Aorta (tissue), 5 donors: ENCODE data around the gene TP73. TPM values are rescaled to one million over a fixed set of nuclear protein-coding genes. Genes with fewer than 3 reads are reported as not detected.

Source experiments
- ATAC-seq: fragments of 200-7000 bp; cut with Tn5 transposase; one replicate; pipeline ENCODE4 v1.9.1; 2022; ENCODE audit warnings: moderate library complexity; ENCODE audit not compliant: low FRiP score
- DNase-seq, 2 donors: peaks; one replicate each; pipeline ENCODE4 v3.0.0-alpha.2; 2020
- H3K27ac ChIP-seq, 2 donors: one replicate each; pipeline ENCODE4 v1.5.1; 2013; ENCODE audit warnings: low read length in 2 of 2, mild to moderate bottlenecking in 2 of 2, moderate library complexity in 2 of 2, control low read depth in 1 of 2, inconsistent platforms in 1 of 2, low read depth in 1 of 2
- H3K27me3 ChIP-seq, 2 donors: one replicate each; pipeline ENCODE4 v1.6.1; 2013; ENCODE audit warnings: control low read depth in 1 of 2, low read length in 1 of 2, mild to moderate bottlenecking in 1 of 2, moderate library complexity in 1 of 2; ENCODE audit not compliant: insufficient read depth in 2 of 2, control insufficient read depth in 1 of 2
- H3K36me3 ChIP-seq, 2 donors: one replicate each; pipeline ENCODE4 v1.6.1; 2013; ENCODE audit warnings: control low read depth in 1 of 2, low read length in 1 of 2, mild to moderate bottlenecking in 1 of 2; ENCODE audit not compliant: insufficient read depth in 2 of 2, control insufficient read depth in 1 of 2
- H3K4me1 ChIP-seq, 2 donors: one replicate each; pipeline ENCODE4 v1.6.1; 2013; ENCODE audit warnings: low read length in 2 of 2, control low read depth in 1 of 2, mild to moderate bottlenecking in 1 of 2, moderate library complexity in 1 of 2; ENCODE audit not compliant: insufficient read depth in 2 of 2, control insufficient read depth in 1 of 2
- H3K4me3 ChIP-seq, 2 donors: one replicate each; pipeline ENCODE4 v1.5.1; 2013; ENCODE audit warnings: low read length in 2 of 2, control low read depth in 1 of 2, mild to moderate bottlenecking in 1 of 2
- H3K9me3 ChIP-seq: one replicate; pipeline ENCODE4 v1.6.1; 2013; ENCODE audit warnings: mild to moderate bottlenecking, low read length; ENCODE audit not compliant: control insufficient read depth
- WGBS, 2 donors: extraction: QIAGEN DNeasy Blood & Tissue Kit; methylation state at CpG; one replicate each; pipeline ENCODE4 v1.1.7; 2013; 5-methylcytosine and 5-hydroxymethylcytosine counted together
- intact Hi-C, 2 donors: fragments of 100-400 bp; cut with DNase I; formaldehyde crosslinking; loops; one replicate each; pipeline versions ENCODE4 v1.14.2 to v1.15.0; 2022
- polyA plus RNA-seq, 2 donors: library from polyadenylated mRNA; stranded (reverse); fragments of 200-250 nt; gene quantifications; one replicate each; pipeline ENCODE4 v1.2.3, GENCODE V29; 2013
- total RNA-seq, 2 donors: library from RNA; stranded (reverse); fragmentation: NEBNext Ultra II Directional; extraction: Animal tissue kit (Norgen Biotek cat#: 25700); gene quantifications; one replicate each; pipeline ENCODE4 v1.2.1, GENCODE V29; 2021
- donor health status: healthy with polysubstance abuse.
- donor health status: Bipolar disorder and iron deficiency.
- donor health status: DM: no; HTN: no; CAD: no.
- donor health status: DM: no; HTN: no; CAD: no.
- donor health status: DM: yes; HTN: yes; CAD: no.

Gene TP73
- total and polyA plus RNA-seq, 4 donors, result 0.18 to 0.38 TPM; not detected in 2

- H3K4me3 ChIP-seq, result no peak overlapping the region
- ATAC-seq, result no peak
- H3K27ac ChIP-seq, result no peak overlapping the region
- intact Hi-C loops, result no loop called here
- H3K36me3 ChIP-seq, result no peaks in the 10 kb centered on the region
- DNase-seq, result no peak
- no peaks in the 10 kb centered on the region for H3K27me3 ChIP-seq
- WGBS, 2 donors, result 76 to 77% methylated on average over 11 of the region's 11 CpGs
- H3K4me1 ChIP-seq, result no peaks in the 10 kb centered on the region
- no peaks in the 10 kb centered on the region for H3K9me3 ChIP-seq
Measured at GRCh38 chr1:3707939-3708328, 55.6 kb downstream of the TP73 start.

DNA sequence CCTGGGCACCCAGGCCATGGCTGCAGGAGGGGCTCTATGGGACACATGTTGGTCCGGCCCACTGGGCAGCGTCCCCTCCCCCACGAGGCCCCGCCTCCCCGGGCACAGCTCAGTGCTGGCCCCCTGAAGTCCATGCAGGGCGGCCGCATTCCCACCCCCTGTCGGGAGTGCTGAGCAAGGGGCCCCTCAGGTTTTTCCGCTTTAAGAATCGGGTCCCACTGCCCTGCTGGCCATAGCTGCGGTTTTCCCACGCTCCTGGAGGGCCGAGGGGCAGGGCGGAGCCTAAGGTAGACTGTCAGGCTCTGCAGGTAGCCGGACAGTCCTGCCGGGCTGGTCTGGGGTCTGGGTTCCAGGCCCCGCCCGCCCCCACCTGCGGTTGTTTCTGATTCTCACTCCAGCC is 56.5 kb downstream of the TP73 start:
- H3K9me3 ChIP-seq, result no peaks in the 10 kb centered on the region
- DNase-seq (no peak), ATAC-seq (no peak)
- no peaks in the 10 kb centered on the region for H3K27me3 ChIP-seq
- no peak overlapping the region for H3K4me3 ChIP-seq
- 37 to 38% methylated on average over 15 to 19 of the region's 19 CpGs for WGBS, 2 donors
- intact Hi-C loops, result no loop called here
- H3K27ac ChIP-seq, result no peak overlapping the region
- H3K4me1 ChIP-seq, result no peaks in the 10 kb centered on the region
- H3K36me3 ChIP-seq, result no peaks in the 10 kb centered on the region

- no peaks in the 10 kb centered on the region for H3K9me3 ChIP-seq
- 95% methylated on average over 10 to 15 of the region's 15 CpGs for WGBS, 2 donors
- H3K4me3 ChIP-seq, result no peak overlapping the region
- H3K27ac ChIP-seq, result no peak overlapping the region
- intact Hi-C loops, result no loop called here
- no peak for DNase-seq
- no peaks in the 10 kb centered on the region for H3K4me1 ChIP-seq
- ATAC-seq, result no peak
- H3K36me3 ChIP-seq, result no peaks in the 10 kb centered on the region
- H3K27me3 ChIP-seq, result no peaks in the 10 kb centered on the region
Measured at GRCh38 chr1:3710251-3710650, 57.9 kb downstream of the TP73 start.

GRCh38 chr1:3711381-3711779 is 59.1 kb downstream of the TP73 start:
- no peaks in the 10 kb centered on the region for H3K9me3 ChIP-seq
- H3K27me3 ChIP-seq, result no peaks in the 10 kb centered on the region
- WGBS, 2 donors, result 85 to 86% methylated on average over 11 of the region's 11 CpGs
- ATAC-seq, result no peak
- no peak overlapping the region for H3K27ac ChIP-seq
- DNase-seq, result no peak
- H3K4me3 ChIP-seq, result no peak overlapping the region
- no peaks in the 10 kb centered on the region for H3K36me3 ChIP-seq
- intact Hi-C loops, result no loop called here
- H3K4me1 ChIP-seq, result no peaks in the 10 kb centered on the region

- Histone ChIP-seq H3K4me1 (no peaks in the 10 kb centered on the region), H3K27ac (no peak overlapping the region), H3K36me3 (no peaks in the 10 kb centered on the region), H3K4me3 (no peak overlapping the region), H3K9me3 (no peaks in the 10 kb centered on the region), H3K27me3 (no peaks in the 10 kb centered on the region)
- WGBS, 2 donors, result 81 to 86% methylated on average over 24 of the region's 24 CpGs
- no peak for ATAC-seq
- no peak for DNase-seq
- intact Hi-C loops, result no loop called here
Measured at GRCh38 chr1:3711780-3712451, 59.6 kb downstream of the TP73 start.

- no peaks in the 10 kb centered on the region for H3K27me3 ChIP-seq
- ATAC-seq (no peak), DNase-seq (no peak)
- WGBS, 2 donors, result 46 to 50% methylated on average over 19 of the region's 19 CpGs
- H3K4me3 ChIP-seq, result no peak overlapping the region
- intact Hi-C loops, result no loop called here
- H3K36me3 ChIP-seq, result no peaks in the 10 kb centered on the region
- H3K9me3 ChIP-seq, result no peaks in the 10 kb centered on the region
- no peaks in the 10 kb centered on the region for H3K4me1 ChIP-seq
- H3K27ac ChIP-seq, result no peak overlapping the region
Measured at GRCh38 chr1:3712573-3713535, 60.5 kb downstream of the TP73 start.

GRCh38 chr1:3713840-3714239 is 61.5 kb downstream of the TP73 start:
- no peaks in the 10 kb centered on the region for H3K36me3 ChIP-seq
- ATAC-seq, result no peak
- no peaks in the 10 kb centered on the region for H3K4me1 ChIP-seq
- WGBS, 2 donors, result 91 to 93% methylated on average over 7 of the region's 7 CpGs
- H3K27me3 ChIP-seq, result no peaks in the 10 kb centered on the region
- H3K4me3 ChIP-seq, result no peak overlapping the region
- no peak overlapping the region for H3K27ac ChIP-seq
- intact Hi-C loops, result no loop called here
- no peak for DNase-seq
- H3K9me3 ChIP-seq, result no peaks in the 10 kb centered on the region

GRCh38 chr1:3714284-3714741 is 62.0 kb downstream of the TP73 start:
- H3K27me3 ChIP-seq, result no peaks in the 10 kb centered on the region
- intact Hi-C loops, result no loop called here

More at GRCh38 chr1:3714284-3714741, 62.0 kb downstream of the TP73 start:
- no peak overlapping the region for H3K4me3 ChIP-seq
- DNase-seq (no peak), ATAC-seq (no peak)
- 5 to 6% methylated on average over 10 of the region's 10 CpGs for WGBS, 2 donors
- no peaks in the 10 kb centered on the region for H3K9me3 ChIP-seq
- no peak overlapping the region for H3K27ac ChIP-seq
- H3K36me3 ChIP-seq, result no peaks in the 10 kb centered on the region
- H3K4me1 ChIP-seq, result no peaks in the 10 kb centered on the region
